HCT116 (cell line): ENCODE data around the gene MAP2K5. TPM values are rescaled to one million over a fixed set of nuclear protein-coding genes. Genes with fewer than 3 reads are reported as not detected.

ENCODE experiments used
- ATAC-seq: fragments of 200-7000 bp; cut with Tn5 transposase; 2 replicates; pipeline ENCODE4 v1.9.1; 2020; ENCODE audit warnings: mild to moderate bottlenecking, moderate library complexity
- BruUV-seq: library from RNA; stranded (reverse); fragments of 400-500 nt; replicated peaks from 2 replicates; lab custom pipeline; 2021; lab: Mats Ljungman, UMichigan
- CTCF ChIA-PET: fragments of 300-600 bp; sonication (Branson Sonifier 250); formaldehyde crosslinking; loops from one replicate; lab custom pipeline; 2021; ENCODE audit warnings: antibody characterized with exemption; lab: Charles Lee
- POLR2A ChIA-PET: fragments of 300-600, 350-600 bp; sonication (Branson Sonifier 250); formaldehyde crosslinking; loops from one replicate; lab custom pipeline; 2021; ENCODE audit warnings: antibody characterized with exemption; lab: Charles Lee
- RAD21 ChIA-PET, 2 experiments: fragments of 300-600 bp; sonication (Branson Sonifier 250); formaldehyde crosslinking; loops; one replicate each; lab custom pipeline; 2023; ENCODE audit warnings: low total read pairs in 2 of 2; ENCODE audit not compliant: uncharacterized antibody in 2 of 2, unreplicated experiment in 2 of 2, low non-redundant PET in 1 of 2; lab: Charles Lee
- DNase-seq: peaks from one replicate; pipeline ENCODE4 v3.0.0-alpha.2; 2010; ENCODE audit warnings: low read depth, low spot score
- H2AFZ ChIP-seq: fragments of 200-600 bp; shearing (Covaris generic), sonication (generic); 2 replicates; pipeline ENCODE4 v1.6.1; 2017; ENCODE audit warnings: low read depth, mixed run types, mixed read lengths, antibody characterized with exemption, low read length; ENCODE audit not compliant: poor library complexity, severe bottlenecking
- H3K27ac ChIP-seq: 2 replicates; pipeline ENCODE4 v1.5.1; 2012; ENCODE audit warnings: low read depth, low read length
- H3K27me3 ChIP-seq: fragments of 200-600 bp; sonication (generic); 2 replicates; pipeline ENCODE4 v1.6.1; 2016; ENCODE audit warnings: mixed run types, low read length, mixed read lengths; ENCODE audit not compliant: insufficient read depth
- H3K36me3 ChIP-seq, 2 experiments: fragments of 200-500 bp in 1 of 2; fragments of 200-600 bp in 1 of 2; sonication (Bioruptor generic) in 1 of 2; sonication (generic) in 1 of 2; 2 replicates each; pipeline versions ENCODE4 v1.5.1 to v1.6.1; 2014 to 2016; ENCODE audit warnings: low read length in 2 of 2, inconsistent platforms in 1 of 2, mixed read lengths in 1 of 2, mixed run types in 1 of 2; ENCODE audit not compliant: insufficient read depth in 2 of 2, control insufficient read depth in 1 of 2
- H3K4me1 ChIP-seq, 2 experiments: fragments of 200-600 bp in 1 of 2; sonication (generic) in 1 of 2; 2 replicates each; pipeline versions ENCODE4 v1.5.1 to v1.6.1; 2012 to 2017; ENCODE audit warnings: low read length in 2 of 2, inconsistent platforms in 1 of 2, mild to moderate bottlenecking in 1 of 2, mixed read lengths in 1 of 2, mixed run types in 1 of 2, moderate library complexity in 1 of 2; ENCODE audit not compliant: insufficient read depth in 2 of 2, control insufficient read depth in 1 of 2
- H3K4me2 ChIP-seq: fragments of 200-600 bp; sonication (generic); 2 replicates; pipeline ENCODE4 v1.6.1; 2017; ENCODE audit warnings: mixed run types, low read length, mixed read lengths
- H3K4me3 ChIP-seq, 2 experiments: fragments of 200-600 bp in 1 of 2; sonication (generic) in 1 of 2; replicated peaks in 1 of 2; 2 replicates each; pipeline ENCODE4 v1.5.1; 2011 to 2016; ENCODE audit warnings: low read length in 2 of 2, control low read depth in 1 of 2, low read depth in 1 of 2, mild to moderate bottlenecking in 1 of 2, mixed read lengths in 1 of 2, mixed run types in 1 of 2
- H3K79me2 ChIP-seq: fragments of 200-600 bp; sonication (generic); 2 replicates; pipeline ENCODE4 v1.6.1; 2017; ENCODE audit warnings: mild to moderate bottlenecking, mixed run types, low read length, moderate library complexity, mixed read lengths; ENCODE audit not compliant: insufficient read depth
- H3K9ac ChIP-seq: fragments of 200-600 bp; sonication (generic); 2 replicates; pipeline ENCODE4 v1.6.1; 2016; ENCODE audit warnings: low read length, mixed read lengths
- H3K9me2 ChIP-seq: fragments of 200-600 bp; sonication (generic), shearing (Covaris generic); 2 replicates; pipeline ENCODE4 v1.6.1; 2017; ENCODE audit warnings: mixed run types, mild to moderate bottlenecking, moderate library complexity; ENCODE audit not compliant: insufficient read depth
- H3K9me3 ChIP-seq, 2 experiments: fragments of 200-500 bp in 1 of 2; fragments of 200-600 bp in 1 of 2; sonication (Bioruptor generic) in 1 of 2; sonication (generic) in 1 of 2; 2 replicates each; pipeline ENCODE4 v1.6.1; 2014 to 2017; ENCODE audit warnings: low read length in 2 of 2, mixed read lengths in 2 of 2, inconsistent platforms in 1 of 2, low read depth in 1 of 2, mild to moderate bottlenecking in 1 of 2, mixed run types in 1 of 2, moderate library complexity in 1 of 2; ENCODE audit not compliant: control insufficient read depth in 1 of 2, insufficient read depth in 1 of 2
- H4K20me1 ChIP-seq: fragments of 200-600 bp; sonication (generic), shearing (Covaris generic); 2 replicates; pipeline ENCODE4 v1.6.1; 2017; ENCODE audit warnings: mixed run types, mild to moderate bottlenecking, moderate library complexity; ENCODE audit not compliant: insufficient read depth
- CBX3 ChIP-seq: IDR thresholded peaks from 2 replicates; pipeline ENCODE4 v1.6.1; 2012; ENCODE audit warnings: low read depth
- EGR1 ChIP-seq: IDR thresholded peaks from 2 replicates; pipeline ENCODE4 v1.6.1; 2012; ENCODE audit warnings: low read depth
- ELF1 ChIP-seq: IDR thresholded peaks from 2 replicates; pipeline ENCODE4 v1.6.1; 2012; ENCODE audit warnings: low read depth, borderline replicate concordance
- EZH2 ChIP-seq: fragments of 200-600 bp; sonication (generic); IDR thresholded peaks from 2 replicates; pipeline ENCODE4 v1.6.1; 2017; ENCODE audit warnings: antibody characterized with exemption, mixed run types
- FOSL1 ChIP-seq: IDR thresholded peaks from 2 replicates; pipeline ENCODE4 v1.6.1; 2012; ENCODE audit warnings: low read depth
- JUND ChIP-seq: IDR thresholded peaks from 2 replicates; pipeline ENCODE4 v1.6.1; 2012
- MAX ChIP-seq: IDR thresholded peaks from 2 replicates; pipeline ENCODE4 v1.6.1; 2012
- RAD21 ChIP-seq: IDR thresholded peaks from 2 replicates; pipeline ENCODE4 v1.6.1; 2012; ENCODE audit warnings: low read depth, mild to moderate bottlenecking
- REST ChIP-seq: IDR thresholded peaks from 2 replicates; pipeline ENCODE4 v1.6.1; 2012; ENCODE audit warnings: low read depth
- SIN3A ChIP-seq: IDR thresholded peaks from 2 replicates; pipeline ENCODE4 v1.6.1; 2012; ENCODE audit warnings: low read depth
- SRF ChIP-seq: IDR thresholded peaks from 2 replicates; pipeline ENCODE4 v1.6.1; 2012; ENCODE audit warnings: low read depth
- ZBTB33 ChIP-seq: IDR thresholded peaks from 2 replicates; pipeline ENCODE4 v1.6.1; 2011; ENCODE audit warnings: mild to moderate bottlenecking, low read length, moderate library complexity; ENCODE audit not compliant: insufficient replicate concordance; ENCODE audit errors: extremely low read depth
- ZFX ChIP-seq: fragments of 450-650 bp; IDR thresholded peaks from 2 replicates; pipeline ENCODE4 v1.6.1; 2017
- ZNF274 ChIP-seq: fragments of 200-500 bp; sonication (Bioruptor generic); IDR thresholded peaks from 2 replicates; pipeline ENCODE4 v1.6.1; 2014; ENCODE audit warnings: mild to moderate bottlenecking, low read depth, low read length, inconsistent platforms
- intact Hi-C: fragments of 100-400 bp; cut with micrococcal nuclease; formaldehyde crosslinking; loops from 2 replicates; pipeline ENCODE4 v1.10.0; 2022
- total RNA-seq: library from RNA; stranded (reverse); gene quantifications from one replicate; pipeline ENCODE4 v1.2.1, GENCODE V29; 2021; ENCODE audit not compliant: unreplicated experiment

MAP2K5 gene
- total RNA-seq, 1 experiment from 2014 or later = 15.6 TPM

GRCh38 chr15:67803996-67804843 is 261.7 kb downstream of the MAP2K5 start:
- Histone ChIP-seq H3K27me3 (no peaks in the 10 kb centered on the region), H3K27ac (no peak overlapping the region), H3K4me1 (no peaks in the 10 kb centered on the region), H3K9ac (no peak overlapping the region), H3K4me3 (no peak overlapping the region), H2AFZ (no peak overlapping the region), H3K36me3 (no peaks in the 10 kb centered on the region), H3K79me2 (no peaks in the 10 kb centered on the region), H4K20me1 (no peaks in the 10 kb centered on the region), H3K4me2 (no peak overlapping the region), H3K9me2 (no peaks in the 10 kb centered on the region), H3K9me3 (no peaks in the 10 kb centered on the region)
- TF ChIP-seq JUND (no peak), MAX (no peak), ELF1 (no peak), SIN3A (no peak), EZH2 (no peak), ZFX (no peak), ZNF274 (no peak), RAD21 (no peak), CBX3 (no peak)
- ChIA-PET CTCF (no interaction called here), RAD21 (no interaction called here), POLR2A (no interaction called here)
- intact Hi-C loops = no loop called here
- BruUV-seq = no TSS peak
- ATAC-seq = no peak
- no peak for DNase-seq

- ATAC-seq (no peak), DNase-seq (no peak)
- H3K79me2 ChIP-seq = no peaks in the 10 kb centered on the region
- ChIA-PET CTCF (no interaction called here), POLR2A (no interaction called here), RAD21 (no interaction called here)
- H3K9ac ChIP-seq = no peak overlapping the region
- H3K9me2 ChIP-seq = no peaks in the 10 kb centered on the region
- no peaks in the 10 kb centered on the region for H4K20me1 ChIP-seq
- intact Hi-C loops = no loop called here
- no peaks in the 10 kb centered on the region for H3K36me3 ChIP-seq
- BruUV-seq = no TSS peak
- no peaks in the 10 kb centered on the region for H3K4me1 ChIP-seq
- H3K27me3 ChIP-seq = no peaks in the 10 kb centered on the region
- no peak overlapping the region for H3K27ac ChIP-seq
- no peaks in the 10 kb centered on the region for H3K9me3 ChIP-seq
- no peak overlapping the region for H3K4me2 ChIP-seq
- no peak overlapping the region for H2AFZ ChIP-seq
- H3K4me3 ChIP-seq = no peak overlapping the region
- TF ChIP-seq ZBTB33 = no peak
- TF ChIP-seq SRF = no peak
- no peak for TF ChIP-seq RAD21
- no peak for TF ChIP-seq CBX3
- TF ChIP-seq FOSL1 = no peak
- no peak for TF ChIP-seq EGR1
- no peak for TF ChIP-seq REST
- no peak for TF ChIP-seq JUND
These were observed 262.6 kb downstream of the MAP2K5 start for GRCh38 chr15:67805008-67805665.
